Liver (tissue), 9 donors: ENCODE data around the gene MMP28. TPM values are rescaled to one million over a fixed set of nuclear protein-coding genes. Genes with fewer than 3 reads are reported as not detected.

Experiments used
- DNase-seq: peaks from one replicate; pipeline ENCODE4 v3.0.0-alpha.2; 2017; ENCODE audit warnings: low spot score
- H3K27ac ChIP-seq, 2 donors: one replicate each; pipeline ENCODE4 v1.7.0; 2013; ENCODE audit warnings: inconsistent platforms in 2 of 2, low read length in 2 of 2, control low read depth in 1 of 2, low read depth in 1 of 2, mild to moderate bottlenecking in 1 of 2
- H3K27me3 ChIP-seq, 4 donors: one replicate each; pipeline versions ENCODE4 v1.6.1 to v1.7.0; 2013; ENCODE audit warnings: low read length in 3 of 4, inconsistent platforms in 1 of 4, mild to moderate bottlenecking in 1 of 4, moderate library complexity in 1 of 4; ENCODE audit not compliant: control insufficient read depth in 4 of 4, insufficient read depth in 4 of 4
- H3K36me3 ChIP-seq, 4 donors: one replicate each; pipeline versions ENCODE4 v1.6.1 to v1.7.0; 2013; ENCODE audit warnings: low read length in 3 of 4, mild to moderate bottlenecking in 3 of 4, low read depth in 1 of 4, moderate library complexity in 1 of 4; ENCODE audit not compliant: control insufficient read depth in 4 of 4, insufficient read depth in 3 of 4
- H3K4me1 ChIP-seq, 4 donors: one replicate each; pipeline versions ENCODE4 v1.6.1 to v1.7.0; 2013; ENCODE audit warnings: low read length in 3 of 4, mild to moderate bottlenecking in 3 of 4, moderate library complexity in 1 of 4; ENCODE audit not compliant: control insufficient read depth in 4 of 4, insufficient read depth in 4 of 4
- H3K4me3 ChIP-seq, 3 donors: one replicate each; pipeline versions ENCODE4 v1.6.1 to v1.7.0; 2013; ENCODE audit warnings: low read length in 3 of 3, control low read depth in 1 of 3, low read depth in 1 of 3, mild to moderate bottlenecking in 1 of 3
- H3K9ac ChIP-seq, 2 donors: one replicate each; pipeline ENCODE4 v1.7.0; 2013; ENCODE audit warnings: low read length in 2 of 2, mild to moderate bottlenecking in 2 of 2, moderate library complexity in 2 of 2, control low read depth in 1 of 2, low read depth in 1 of 2
- H3K9me3 ChIP-seq, 4 donors: one replicate each; pipeline versions ENCODE4 v1.6.1 to v1.7.0; 2013; ENCODE audit warnings: low read length in 3 of 4; ENCODE audit not compliant: control insufficient read depth in 4 of 4
- EGR1 ChIP-seq, 2 donors: IDR thresholded peaks; 2 replicates each; pipeline ENCODE4 v1.6.1; 2016 to 2018; ENCODE audit warnings: antibody characterized with exemption in 2 of 2, low read depth in 2 of 2
- FOXA1 ChIP-seq: IDR thresholded peaks from 2 replicates; pipeline ENCODE4 v1.6.1; 2016; ENCODE audit warnings: antibody characterized with exemption
- FOXA2 ChIP-seq: IDR thresholded peaks from 2 replicates; pipeline ENCODE4 v1.6.1; 2016; ENCODE audit warnings: antibody characterized with exemption
- GABPA ChIP-seq, 2 donors: IDR thresholded peaks in 1 of 2; conservative IDR thresholded peaks in 1 of 2; 2 replicates each; pipeline ENCODE4 v1.6.1; 2016; ENCODE audit warnings: antibody characterized with exemption in 2 of 2, mild to moderate bottlenecking in 1 of 2, moderate library complexity in 1 of 2
- HNF4A ChIP-seq, 2 donors: conservative IDR thresholded peaks; 2 replicates each; pipeline ENCODE4 v1.6.1; 2016; ENCODE audit warnings: antibody characterized with exemption in 2 of 2, mild to moderate bottlenecking in 2 of 2
- HNF4G ChIP-seq: IDR thresholded peaks from 2 replicates; pipeline ENCODE4 v1.6.1; 2016; ENCODE audit warnings: antibody characterized with exemption
- JUND ChIP-seq, 2 donors: IDR thresholded peaks; 2 replicates each; pipeline ENCODE4 v1.6.1; 2016; ENCODE audit warnings: antibody characterized with exemption in 2 of 2
- NR2F2 ChIP-seq: IDR thresholded peaks from 2 replicates; pipeline ENCODE4 v1.6.1; 2016; ENCODE audit warnings: antibody characterized with exemption
- RAD21 ChIP-seq, 2 donors: IDR thresholded peaks; 2 replicates each; pipeline ENCODE4 v1.6.1; 2016; ENCODE audit warnings: antibody characterized with exemption in 2 of 2, mild to moderate bottlenecking in 2 of 2
- REST ChIP-seq: IDR thresholded peaks from 2 replicates; pipeline ENCODE4 v1.6.1; 2016; ENCODE audit warnings: antibody characterized with exemption, mild to moderate bottlenecking
- RXRA ChIP-seq, 2 donors: IDR thresholded peaks; 2 replicates each; pipeline ENCODE4 v1.6.1; 2017 to 2018; ENCODE audit warnings: antibody characterized with exemption in 2 of 2, mild to moderate bottlenecking in 1 of 2
- SP1 ChIP-seq: IDR thresholded peaks from 2 replicates; pipeline ENCODE4 v1.6.1; 2018; ENCODE audit warnings: antibody characterized with exemption, mild to moderate bottlenecking
- TAF1 ChIP-seq: conservative IDR thresholded peaks from 2 replicates; pipeline ENCODE4 v1.6.1; 2016; ENCODE audit warnings: antibody characterized with exemption, mild to moderate bottlenecking
- YY1 ChIP-seq: IDR thresholded peaks from 2 replicates; pipeline ENCODE4 v1.6.1; 2016; ENCODE audit warnings: antibody characterized with exemption, mild to moderate bottlenecking
- WGBS: extraction: QIAGEN DNeasy Blood & Tissue Kit; methylation state at CpG from one replicate; pipeline ENCODE4 v1.1.7; 2013; 5-methylcytosine and 5-hydroxymethylcytosine counted together
- polyA plus RNA-seq, 2 donors: library from polyadenylated mRNA; stranded (reverse) in 1 of 2; unstranded in 1 of 2; fragments of 200-250 nt in 1 of 2; fragments of >200 nt in 1 of 2; fragmentation: Nextera tagmentation in 1 of 2; extraction: Ambion mirVana in 1 of 2; gene quantifications; one replicate each; pipeline versions ENCODE4 v1.2.1 to v1.2.3, GENCODE V29; 2013 to 2015
- total RNA-seq, 2 donors: library from RNA; depleted of rRNA; stranded (reverse); fragments of >200 nt; gene quantifications; one replicate each; pipeline ENCODE4 v1.2.3, GENCODE V29; 2014
- TF ChIP-seq, protein P1 (sequence below): IDR thresholded peaks from 2 replicates; pipeline ENCODE4 v1.6.1; 2016; ENCODE audit warnings: antibody characterized with exemption
- TF ChIP-seq, protein P2 (sequence below): fragments of 150-350 bp; IDR thresholded peaks from 2 replicates; pipeline ENCODE4 v1.5.1; 2017; ENCODE audit warnings: improper control_type of control experiment, low read depth, low read length; ENCODE audit not compliant: missing input control
- TF ChIP-seq, protein P3 (sequence below): IDR thresholded peaks from 2 replicates; pipeline ENCODE4 v1.6.1; 2016; ENCODE audit warnings: antibody characterized with exemption
- TF ChIP-seq, protein P4 (sequence below): IDR thresholded peaks from 2 replicates; pipeline ENCODE4 v1.6.1; 2016; ENCODE audit warnings: antibody characterized with exemption
- donor health status: healthy.
- donor health status: healthy.
- donor health status: healthy.
- donor health status: healthy.
- donor health status: healthy.

MMP28 gene
- total and polyA plus RNA-seq, 4 donors: 0.14 to 0.75 (median 0.44) TPM

GRCh38 chr17:35821308-35821707 lies 25.9 kb upstream of the MMP28 start:
- no peak for DNase-seq
- Histone ChIP-seq H3K27ac (no peak overlapping the region), H3K27me3 (no peaks in the 10 kb centered on the region), H3K4me1 (peaks cover 0 to 11% (median 9%) of the 10 kb centered on the region in 4 donors), H3K9ac (no peak overlapping the region), H3K4me3 (no peak overlapping the region), H3K9me3 (no peaks in the 10 kb centered on the region), H3K36me3 (peaks cover 9 to 46% (median 36%) of the 10 kb centered on the region in 4 donors)
- 93% methylated on average over 2 of the region's 2 CpGs for WGBS
- TF ChIP-seq, protein P1, sequence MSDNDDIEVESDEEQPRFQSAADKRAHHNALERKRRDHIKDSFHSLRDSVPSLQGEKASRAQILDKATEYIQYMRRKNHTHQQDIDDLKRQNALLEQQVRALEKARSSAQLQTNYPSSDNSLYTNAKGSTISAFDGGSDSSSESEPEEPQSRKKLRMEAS: no peak
- TF ChIP-seq, protein P2, sequence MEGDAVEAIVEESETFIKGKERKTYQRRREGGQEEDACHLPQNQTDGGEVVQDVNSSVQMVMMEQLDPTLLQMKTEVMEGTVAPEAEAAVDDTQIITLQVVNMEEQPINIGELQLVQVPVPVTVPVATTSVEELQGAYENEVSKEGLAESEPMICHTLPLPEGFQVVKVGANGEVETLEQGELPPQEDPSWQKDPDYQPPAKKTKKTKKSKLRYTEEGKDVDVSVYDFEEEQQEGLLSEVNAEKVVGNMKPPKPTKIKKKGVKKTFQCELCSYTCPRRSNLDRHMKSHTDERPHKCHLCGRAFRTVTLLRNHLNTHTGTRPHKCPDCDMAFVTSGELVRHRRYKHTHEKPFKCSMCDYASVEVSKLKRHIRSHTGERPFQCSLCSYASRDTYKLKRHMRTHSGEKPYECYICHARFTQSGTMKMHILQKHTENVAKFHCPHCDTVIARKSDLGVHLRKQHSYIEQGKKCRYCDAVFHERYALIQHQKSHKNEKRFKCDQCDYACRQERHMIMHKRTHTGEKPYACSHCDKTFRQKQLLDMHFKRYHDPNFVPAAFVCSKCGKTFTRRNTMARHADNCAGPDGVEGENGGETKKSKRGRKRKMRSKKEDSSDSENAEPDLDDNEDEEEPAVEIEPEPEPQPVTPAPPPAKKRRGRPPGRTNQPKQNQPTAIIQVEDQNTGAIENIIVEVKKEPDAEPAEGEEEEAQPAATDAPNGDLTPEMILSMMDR: no peak
- TF ChIP-seq, protein P3, sequence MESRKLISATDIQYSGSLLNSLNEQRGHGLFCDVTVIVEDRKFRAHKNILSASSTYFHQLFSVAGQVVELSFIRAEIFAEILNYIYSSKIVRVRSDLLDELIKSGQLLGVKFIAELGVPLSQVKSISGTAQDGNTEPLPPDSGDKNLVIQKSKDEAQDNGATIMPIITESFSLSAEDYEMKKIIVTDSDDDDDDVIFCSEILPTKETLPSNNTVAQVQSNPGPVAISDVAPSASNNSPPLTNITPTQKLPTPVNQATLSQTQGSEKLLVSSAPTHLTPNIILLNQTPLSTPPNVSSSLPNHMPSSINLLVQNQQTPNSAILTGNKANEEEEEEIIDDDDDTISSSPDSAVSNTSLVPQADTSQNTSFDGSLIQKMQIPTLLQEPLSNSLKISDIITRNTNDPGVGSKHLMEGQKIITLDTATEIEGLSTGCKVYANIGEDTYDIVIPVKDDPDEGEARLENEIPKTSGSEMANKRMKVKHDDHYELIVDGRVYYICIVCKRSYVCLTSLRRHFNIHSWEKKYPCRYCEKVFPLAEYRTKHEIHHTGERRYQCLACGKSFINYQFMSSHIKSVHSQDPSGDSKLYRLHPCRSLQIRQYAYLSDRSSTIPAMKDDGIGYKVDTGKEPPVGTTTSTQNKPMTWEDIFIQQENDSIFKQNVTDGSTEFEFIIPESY: no peak
- no peak for TF ChIP-seq SP1
- TF ChIP-seq NR2F2: no peak

GRCh38 chr17:35819455-35819854 lies 24.0 kb upstream of the MMP28 start:
- no peak for DNase-seq
- 73% methylated on average over 1 of the region's 1 CpG for WGBS
- peaks cover 1 to 11% (median 9%) of the 10 kb centered on the region in 4 donors for H3K4me1 ChIP-seq

More at GRCh38 chr17:35819455-35819854, 24.0 kb upstream of the MMP28 start:
- Histone ChIP-seq H3K27me3 (no peaks in the 10 kb centered on the region), H3K4me3 (no peak overlapping the region), H3K27ac (no peak overlapping the region), H3K9me3 (no peaks in the 10 kb centered on the region), H3K36me3 (peaks cover 3 to 32% (median 25%) of the 10 kb centered on the region in 4 donors), H3K9ac (no peak overlapping the region)
- no peak for TF ChIP-seq JUND (IDR thresholded peaks at IDR 0.05)
- TF ChIP-seq RAD21 (IDR thresholded peaks at IDR 0.05): no peak
- TF ChIP-seq FOXA1: no peak
- TF ChIP-seq HNF4G: no peak
- TF ChIP-seq SP1: no peak
- TF ChIP-seq NR2F2: no peak
- no peak for TF ChIP-seq HNF4A (conservative IDR thresholded peaks at IDR 0.05)
- TF ChIP-seq, protein P1: no peak
- TF ChIP-seq RXRA (IDR thresholded peaks at IDR 0.05): no peak
- TF ChIP-seq, protein P2: no peak
- TF ChIP-seq YY1: no peak
- TF ChIP-seq, protein P4, sequence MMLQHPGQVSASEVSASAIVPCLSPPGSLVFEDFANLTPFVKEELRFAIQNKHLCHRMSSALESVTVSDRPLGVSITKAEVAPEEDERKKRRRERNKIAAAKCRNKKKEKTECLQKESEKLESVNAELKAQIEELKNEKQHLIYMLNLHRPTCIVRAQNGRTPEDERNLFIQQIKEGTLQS: no peak
- no peak for TF ChIP-seq TAF1
- TF ChIP-seq, protein P3: no peak
- no peak for TF ChIP-seq REST
- TF ChIP-seq EGR1 (IDR thresholded peaks at IDR 0.05; ENCODE audit: low read depth in 2 of 2): no peak
- TF ChIP-seq GABPA (IDR thresholded peaks at IDR 0.05 in 1 of 2, conservative IDR thresholded peaks at IDR 0.05 in 1 of 2): no peak
- TF ChIP-seq FOXA2: no peak
